Activated T-helper 9 cell treated with anti-CD3 and anti-CD28 coated beads, Interleukin-2, amount 50 U/mL, for 16 hours (primary cell): Measurements from ENCODE around the gene FARP1.
A peak's percentile ranks its signal among the peaks of the same experiment; 100 is the strongest.

Source experiments
- DNase-seq: peaks from one replicate; pipeline ENCODE4 v3.0.0-alpha.2; 2020; ENCODE audit warnings: low read depth

The FARP1 gene

GRCh38 chr13:98443800-98444325 is 301.0 kb downstream of the FARP1 start:
- DNase-seq = no peak

DNA sequence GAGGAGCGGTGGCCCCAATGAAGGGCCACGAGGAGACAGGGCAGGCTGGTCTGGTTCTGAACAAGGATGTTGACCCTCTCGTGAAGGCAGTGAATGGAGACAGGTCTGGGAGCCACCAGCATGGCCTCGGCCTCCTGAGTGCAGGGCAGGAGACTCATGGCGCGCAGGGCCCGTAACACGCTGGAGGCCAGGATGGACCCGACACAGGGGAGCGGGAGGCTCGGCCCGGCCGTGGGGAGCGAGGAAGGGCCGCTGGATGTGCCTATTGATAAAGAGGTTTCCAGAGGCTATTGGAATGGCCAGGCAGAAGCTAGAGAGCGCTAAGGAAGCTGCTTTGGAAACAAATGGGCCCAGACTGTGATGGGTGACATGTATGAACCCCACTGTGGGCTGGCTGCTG is 301.5 kb downstream of the FARP1 start:
- DNase-seq = no peak

DNA sequence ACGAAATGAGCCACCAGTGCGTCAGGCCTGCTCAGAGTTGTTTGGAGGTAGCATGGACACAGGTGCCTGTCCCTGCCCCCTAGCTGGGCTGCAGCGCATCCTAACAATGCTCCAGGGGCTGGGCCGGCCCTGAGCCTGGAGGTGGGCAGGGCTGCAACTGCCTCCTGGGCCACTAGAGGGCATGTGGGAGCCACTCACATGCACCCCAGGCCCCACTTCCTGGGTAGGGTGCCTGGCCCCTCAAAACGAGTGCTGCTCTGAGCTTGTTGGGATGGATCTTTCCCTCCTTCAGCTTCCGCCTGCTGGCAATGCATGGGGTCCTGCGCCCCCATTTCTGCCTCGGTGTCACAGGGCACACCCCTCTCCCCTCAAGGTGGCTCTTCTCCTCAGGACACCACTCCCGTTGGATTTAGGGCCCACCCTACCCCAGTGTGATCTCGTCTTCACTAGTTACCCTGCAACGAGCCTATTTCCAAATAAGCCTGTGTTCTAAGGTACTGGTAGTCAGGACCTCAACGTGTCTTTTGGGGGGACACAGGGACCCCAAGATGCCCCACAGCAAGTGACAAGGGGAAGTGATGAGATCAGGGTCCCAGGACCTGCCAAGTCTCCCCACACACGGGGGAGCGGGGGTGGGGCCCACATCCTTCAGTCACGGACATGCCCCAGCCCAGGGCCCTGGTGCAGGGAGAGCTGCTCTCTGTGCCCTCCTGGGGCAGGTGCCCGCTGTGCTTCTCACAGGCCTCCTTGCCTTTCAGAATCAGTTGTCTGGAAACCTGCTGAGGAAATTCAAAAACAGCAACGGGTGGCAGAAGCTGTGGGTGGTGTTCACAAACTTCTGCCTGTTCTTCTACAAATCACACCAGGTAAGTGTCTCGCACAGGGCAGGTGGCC is 302.7 kb downstream of the FARP1 start:
- peak; percentile 63 for DNase-seq

DNA sequence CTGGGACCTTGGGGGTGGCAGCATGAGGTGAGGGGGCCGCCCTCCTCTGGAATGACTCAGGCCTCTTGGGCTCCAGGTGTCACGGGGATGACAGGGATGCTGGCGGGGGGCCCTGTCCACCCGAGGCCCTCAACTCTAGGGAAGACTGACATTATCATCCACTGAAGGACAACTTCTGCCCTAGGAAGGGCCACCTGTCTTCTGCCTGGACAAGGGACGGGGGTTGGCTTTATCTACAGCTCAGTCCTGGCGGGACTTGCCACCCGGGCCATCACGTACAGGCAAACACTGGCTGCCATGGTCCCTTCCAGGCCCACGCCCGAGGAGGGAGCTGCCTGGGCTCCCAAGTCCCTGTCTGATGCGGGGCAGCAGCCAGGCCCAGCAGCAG is 303.3 kb downstream of the FARP1 start:
- DNase-seq = no peak

- DNase-seq = no peak
Measured at GRCh38 chr13:98447130-98447529, 304.2 kb downstream of the FARP1 start.

GRCh38 chr13:98447881-98448641 is 305.2 kb downstream of the FARP1 start:
- no peak for DNase-seq

GRCh38 chr13:98448642-98448928 is 305.7 kb downstream of the FARP1 start:
- DNase-seq = no peak

GRCh38 chr13:98449273-98449672 is 306.4 kb downstream of the FARP1 start:
- DNase-seq = no peak

GRCh38 chr13:98450026-98450425 is 307.1 kb downstream of the FARP1 start:
- DNase-seq = no peak

- no peak for DNase-seq
Measured at GRCh38 chr13:98450539-98451111, 307.7 kb downstream of the FARP1 start.

DNA sequence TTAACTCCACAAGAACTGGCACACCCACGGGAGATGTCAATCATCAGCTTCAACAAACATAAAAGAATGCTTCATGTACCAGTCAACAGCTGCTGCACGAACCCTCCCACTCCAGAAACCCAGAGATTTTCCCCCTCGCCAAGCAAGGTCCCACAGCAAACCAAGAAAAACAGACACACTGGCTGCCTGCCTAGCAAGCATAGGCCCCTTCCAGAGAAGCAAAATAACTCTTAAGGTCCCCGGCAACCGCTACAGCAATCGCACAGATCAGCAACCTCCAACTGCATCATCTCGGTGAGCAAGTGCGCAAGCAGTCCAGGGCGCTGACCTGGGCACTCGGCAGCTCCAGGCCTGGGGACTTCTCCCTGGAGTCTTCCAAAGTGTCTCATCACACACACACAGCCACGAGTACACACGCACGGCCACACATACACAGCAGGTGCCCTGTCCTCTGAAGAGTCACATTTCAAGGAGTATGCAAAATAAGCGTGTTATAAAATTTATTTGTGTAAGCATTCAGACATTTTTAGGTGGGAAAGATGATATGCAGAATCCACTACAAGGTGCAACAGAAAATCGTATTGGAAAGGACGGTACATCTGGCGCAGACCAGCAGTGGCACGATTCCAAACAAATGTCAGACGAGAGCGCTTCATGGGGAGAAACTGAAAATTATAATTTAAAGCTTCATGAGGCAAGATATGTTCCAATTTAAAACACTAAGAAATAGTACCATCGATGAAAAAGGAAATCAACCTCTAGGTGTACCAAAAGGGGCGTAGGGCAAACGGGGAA is 309.0 kb downstream of the FARP1 start:
- no peak for DNase-seq

GRCh38 chr13:98452851-98453843 is 310.3 kb downstream of the FARP1 start:
- DNase-seq = no peak

DNA sequence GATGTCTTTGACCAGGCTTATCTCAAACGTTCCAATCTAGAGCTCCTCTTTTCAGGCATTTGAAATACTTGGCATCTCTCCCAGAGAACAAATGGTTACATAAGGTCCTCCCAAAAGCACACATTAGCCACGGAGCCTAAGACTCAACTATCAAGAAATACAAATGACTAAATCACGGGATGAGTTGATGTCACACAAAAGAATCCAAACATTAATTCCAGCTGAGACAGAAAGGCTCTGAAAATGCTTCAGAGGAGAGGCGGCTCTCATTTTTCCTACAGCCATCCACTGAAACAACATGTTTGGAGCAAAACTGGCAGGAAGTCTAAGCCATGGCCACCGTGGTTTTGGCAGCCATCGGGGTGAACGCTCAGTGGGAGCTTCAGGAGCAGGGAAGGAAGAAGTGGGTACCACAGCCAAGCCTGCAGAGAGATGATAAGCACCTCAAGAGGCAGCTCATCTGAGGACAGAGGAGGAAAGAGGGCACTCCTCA is 311.5 kb downstream of the FARP1 start:
- no peak for DNase-seq

GRCh38 chr13:98456413-98456845 is 313.5 kb downstream of the FARP1 start:
- DNase-seq = no peak

DNA sequence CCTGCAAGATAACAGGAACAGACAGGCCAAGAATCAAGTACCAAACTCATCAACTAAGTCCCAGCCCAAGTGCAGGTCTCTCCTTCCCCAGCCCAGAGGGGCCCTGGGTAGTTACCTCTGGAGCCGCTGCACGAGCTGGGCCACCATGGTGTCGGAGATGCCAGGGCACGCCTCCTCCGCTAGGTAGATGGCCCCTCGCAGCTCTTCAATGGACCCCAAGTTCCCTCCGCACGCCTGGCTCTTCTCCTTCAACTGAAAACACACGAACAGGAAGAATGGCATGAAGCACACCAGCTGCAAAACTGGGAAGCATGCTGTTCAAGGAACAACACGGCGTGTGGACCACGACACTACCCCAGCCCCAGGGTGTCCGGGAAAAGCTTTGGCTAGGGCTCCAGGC is 314.2 kb downstream of the FARP1 start:
- DNase-seq = no peak

GRCh38 chr13:98458431-98458830 is 315.5 kb downstream of the FARP1 start:
- no peak for DNase-seq

GRCh38 chr13:98459171-98459681 is 316.3 kb downstream of the FARP1 start:
- DNase-seq = no peak

- DNase-seq = no peak
Measured at GRCh38 chr13:98459721-98460370, 317.0 kb downstream of the FARP1 start.

GRCh38 chr13:98460516-98460915 is 317.6 kb downstream of the FARP1 start:
- DNase-seq = no peak
